Measurements from ENCODE around the gene G3BP2.

GRCh38 chr4:75696581-75696980 is 23.4 kb upstream of the G3BP2 start:
- TF ChIP-seq SMC3 (conservative IDR thresholded peaks at IDR 0.05; ENCODE audit: poor library complexity) (no peak), TAF1 (IDR thresholded peaks at IDR 0.05; ENCODE audit: low read depth) (no peak), EZH2 (IDR thresholded peaks at IDR 0.05; ENCODE audit: borderline replicate concordance, insufficient read depth, low read length, poor library complexity, severe bottlenecking) (no peak), CTCF (IDR thresholded peaks at IDR 0.05; ENCODE audit: poor library complexity, severe bottlenecking) (no peak), EP300 (conservative IDR thresholded peaks at IDR 0.05; ENCODE audit: poor library complexity, severe bottlenecking) (no peak), POLR2AphosphoS5 (IDR thresholded peaks at IDR 0.05) (no peak)

All from neural cell (in vitro differentiated cells).